ENCODE data around the gene HBD. TPM values are rescaled to one million over a fixed set of nuclear protein-coding genes. Genes with fewer than 3 reads are reported as not detected.

HBD gene
- total RNA-seq, 1 donor from 2014 or later, result not detected

DNA sequence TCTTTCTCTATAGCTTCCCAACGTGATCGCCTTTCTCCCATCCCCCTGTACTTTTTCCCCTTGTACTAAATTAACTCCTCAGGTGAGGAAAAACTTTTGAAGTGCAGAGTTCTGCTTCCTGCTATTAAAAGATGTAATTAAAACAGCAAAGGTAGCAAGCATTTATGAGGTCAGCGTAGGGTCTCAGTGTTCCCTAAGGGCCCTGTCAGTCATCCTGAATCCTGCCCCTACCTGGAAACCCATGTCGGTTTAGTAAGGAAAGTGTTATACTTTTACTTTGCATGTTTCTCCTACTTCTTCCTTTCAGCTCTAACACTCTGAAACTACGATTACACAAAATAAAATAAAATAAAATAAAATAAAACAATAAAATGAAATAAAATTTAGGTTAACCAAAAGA, 6.2 kb downstream of the HBD start:
- Mint-ChIP-seq H3K36me3 (ENCODE audit: low read depth) (no peaks in the 10 kb centered on the region), H3K27ac (no peak overlapping the region), H3K27me3 (peaks cover 2% of the 10 kb centered on the region), H3K4me1 (no peaks in the 10 kb centered on the region), H3K4me3 (no peak overlapping the region), H3K9me3 (no peaks in the 10 kb centered on the region)
- no peak for DNase-seq
- intact Hi-C loops (cut with micrococcal nuclease), result no loop called here
- ChIA-PET CTCF (no interaction called here), POLR2A (no interaction called here)
- TF ChIP-seq, protein P1, sequence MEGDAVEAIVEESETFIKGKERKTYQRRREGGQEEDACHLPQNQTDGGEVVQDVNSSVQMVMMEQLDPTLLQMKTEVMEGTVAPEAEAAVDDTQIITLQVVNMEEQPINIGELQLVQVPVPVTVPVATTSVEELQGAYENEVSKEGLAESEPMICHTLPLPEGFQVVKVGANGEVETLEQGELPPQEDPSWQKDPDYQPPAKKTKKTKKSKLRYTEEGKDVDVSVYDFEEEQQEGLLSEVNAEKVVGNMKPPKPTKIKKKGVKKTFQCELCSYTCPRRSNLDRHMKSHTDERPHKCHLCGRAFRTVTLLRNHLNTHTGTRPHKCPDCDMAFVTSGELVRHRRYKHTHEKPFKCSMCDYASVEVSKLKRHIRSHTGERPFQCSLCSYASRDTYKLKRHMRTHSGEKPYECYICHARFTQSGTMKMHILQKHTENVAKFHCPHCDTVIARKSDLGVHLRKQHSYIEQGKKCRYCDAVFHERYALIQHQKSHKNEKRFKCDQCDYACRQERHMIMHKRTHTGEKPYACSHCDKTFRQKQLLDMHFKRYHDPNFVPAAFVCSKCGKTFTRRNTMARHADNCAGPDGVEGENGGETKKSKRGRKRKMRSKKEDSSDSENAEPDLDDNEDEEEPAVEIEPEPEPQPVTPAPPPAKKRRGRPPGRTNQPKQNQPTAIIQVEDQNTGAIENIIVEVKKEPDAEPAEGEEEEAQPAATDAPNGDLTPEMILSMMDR (IDR thresholded peaks at IDR 0.05), result no peak
- no peak for ATAC-seq (ENCODE audit: low read depth)

DNA sequence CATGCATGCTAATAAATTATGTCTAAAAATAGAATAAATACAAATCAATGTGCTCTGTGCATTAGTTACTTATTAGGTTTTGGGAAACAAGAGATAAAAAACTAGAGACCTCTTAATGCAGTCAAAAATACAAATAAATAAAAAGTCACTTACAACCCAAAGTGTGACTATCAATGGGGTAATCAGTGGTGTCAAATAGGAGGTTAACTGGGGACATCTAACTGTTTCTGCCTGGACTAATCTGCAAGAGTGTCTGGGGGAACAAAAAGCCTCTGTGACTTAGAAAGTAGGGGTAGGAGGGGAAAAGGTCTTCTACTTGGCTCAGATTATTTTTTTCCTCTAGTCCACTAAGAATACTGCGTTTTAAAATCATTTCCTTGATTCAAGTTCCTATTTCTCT, 6.6 kb downstream of the HBD start:
- DNase-seq (no peak), ATAC-seq (ENCODE audit: low read depth) (no peak)
- Mint-ChIP-seq H3K27me3 (peaks cover 2% of the 10 kb centered on the region), H3K27ac (no peak overlapping the region), H3K9me3 (no peaks in the 10 kb centered on the region), H3K4me1 (no peaks in the 10 kb centered on the region), H3K4me3 (no peak overlapping the region), H3K36me3 (ENCODE audit: low read depth) (no peaks in the 10 kb centered on the region)
- ChIA-PET CTCF (no interaction called here), POLR2A (no interaction called here)
- TF ChIP-seq, protein P1 (IDR thresholded peaks at IDR 0.05), result no peak
- intact Hi-C loops (cut with micrococcal nuclease), result no loop called here

GRCh38 chr11:5226732-5227310, 7.5 kb downstream of the HBD start, which contains the start of gene HBB:
Gene HBB, minus strand, starts transcription at chr11:5227071. Its CDS starts 50 bp downstream, at chr11:5227021.
- CTCF ChIA-PET, result no interaction called here
- H3K9me3 Mint-ChIP-seq, result no peaks in the 10 kb centered on the region

GRCh38 chr11:5225480-5225871, 8.8 kb downstream of the HBD start:
- ChIA-PET CTCF (no interaction called here), POLR2A (no interaction called here)
- Mint-ChIP-seq H3K27me3 (peaks cover 2% of the 10 kb centered on the region), H3K36me3 (ENCODE audit: low read depth) (no peaks in the 10 kb centered on the region), H3K4me3 (no peak overlapping the region), H3K27ac (no peak overlapping the region), H3K9me3 (no peaks in the 10 kb centered on the region), H3K4me1 (no peaks in the 10 kb centered on the region)
- TF ChIP-seq, protein P1 (IDR thresholded peaks at IDR 0.05), result no peak
- no peak for DNase-seq
- no peak for ATAC-seq (ENCODE audit: low read depth)
- intact Hi-C loops (cut with micrococcal nuclease), result no loop called here

More at GRCh38 chr11:5226732-5227310, 7.5 kb downstream of the HBD start, which contains the start of gene HBB:
- intact Hi-C loops (cut with micrococcal nuclease), result no loop called here
- no peak within 1 kb of the TSS for H3K27ac Mint-ChIP-seq
- no peaks in the 10 kb centered on the region for H3K4me1 Mint-ChIP-seq
- TF ChIP-seq, protein P1 (IDR thresholded peaks at IDR 0.05), result no peak
- no peaks in the 10 kb centered on the region for H3K36me3 Mint-ChIP-seq (ENCODE audit: low read depth)
- DNase-seq (no peak), ATAC-seq (ENCODE audit: low read depth) (no peak)
- POLR2A ChIA-PET, result no interaction called here
- no peak within 1 kb of the TSS for H3K4me3 Mint-ChIP-seq
- H3K27me3 Mint-ChIP-seq, result peaks cover 2% of the 10 kb centered on the region

DNA sequence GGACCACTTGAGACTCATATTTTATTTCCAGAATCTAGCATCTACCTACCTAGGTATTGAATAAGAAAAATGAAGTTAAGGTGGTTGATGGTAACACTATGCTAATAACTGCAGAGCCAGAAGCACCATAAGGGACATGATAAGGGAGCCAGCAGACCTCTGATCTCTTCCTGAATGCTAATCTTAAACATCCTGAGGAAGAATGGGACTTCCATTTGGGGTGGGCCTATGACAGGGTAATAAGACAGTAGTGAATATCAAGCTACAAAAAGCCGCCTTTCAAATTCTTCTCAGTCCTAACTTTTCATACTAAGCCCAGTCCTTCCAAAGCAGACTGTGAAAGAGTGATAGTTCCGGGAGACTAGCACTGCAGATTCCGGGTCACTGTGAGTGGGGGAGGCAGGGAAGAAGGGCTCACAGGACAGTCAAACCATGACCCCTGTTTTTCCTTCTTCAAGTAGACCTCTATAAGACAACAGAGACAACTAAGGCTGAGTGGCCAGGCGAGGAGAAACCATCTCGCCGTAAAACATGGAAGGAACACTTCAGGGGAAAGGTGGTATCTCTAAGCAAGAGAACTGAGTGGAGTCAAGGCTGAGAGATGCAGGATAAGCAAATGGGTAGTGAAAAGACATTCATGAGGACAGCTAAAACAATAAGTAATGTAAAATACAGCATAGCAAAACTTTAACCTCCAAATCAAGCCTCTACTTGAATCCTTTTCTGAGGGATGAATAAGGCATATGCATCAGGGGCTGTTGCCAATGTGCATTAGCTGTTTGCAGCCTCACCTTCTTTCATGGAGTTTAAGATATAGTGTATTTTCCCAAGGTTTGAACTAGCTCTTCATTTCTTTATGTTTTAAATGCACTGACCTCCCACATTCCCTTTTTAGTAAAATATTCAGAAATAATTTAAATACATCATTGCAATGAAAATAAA, 9.5 kb downstream of the HBD start:
- DNase-seq, result no peak
- Mint-ChIP-seq H3K36me3 (ENCODE audit: low read depth) (no peaks in the 10 kb centered on the region), H3K27me3 (peaks cover 2% of the 10 kb centered on the region), H3K9me3 (no peaks in the 10 kb centered on the region), H3K4me3 (no peak overlapping the region), H3K4me1 (no peaks in the 10 kb centered on the region), H3K27ac (no peak overlapping the region)
- CTCF ChIA-PET, result no interaction called here
- no peak for ATAC-seq (ENCODE audit: low read depth)
- TF ChIP-seq, protein P1 (IDR thresholded peaks at IDR 0.05), result no peak
- intact Hi-C loops (cut with micrococcal nuclease), result no loop called here
- POLR2A ChIA-PET, result no interaction called here

Data from activated B cell treated with CpG ODN at 0.5 μM for 24 hours (primary cell).